Tibial artery (tissue), 4 donors: ENCODE results near the gene DENND10.

ENCODE experiments used
- DNase-seq, 2 donors: peaks; one replicate each; pipeline ENCODE4 v3.0.0-alpha.2; 2019
- H3K27ac ChIP-seq, 2 donors: fragments of 200-600 bp; sonication (generic) in 1 of 2; 1 replicate in 1 of 2; 2 replicates in 1 of 2; pipeline ENCODE4 v1.5.1; 2018 to 2019; ENCODE audit warnings: mild to moderate bottlenecking in 1 of 2
- H3K27me3 ChIP-seq, 2 donors: fragments of 200-600 bp; sonication (generic) in 1 of 2; one replicate each; pipeline versions ENCODE4 v1.5.1 to v1.6.0; 2016 to 2019
- H3K36me3 ChIP-seq, 3 donors: fragments of 200-600 bp; sonication (generic) in 2 of 3; one replicate each; pipeline ENCODE4 v1.5.1; 2016 to 2019; ENCODE audit warnings: mild to moderate bottlenecking in 2 of 3
- H3K4me1 ChIP-seq, 4 donors: fragments of 200-600 bp; sonication (generic) in 2 of 4; 1 replicate in 3 of 4; 2 replicates in 1 of 4; pipeline ENCODE4 v1.5.1; 2016 to 2019
- H3K4me3 ChIP-seq, 2 donors: fragments of 200-600 bp; sonication (generic) in 1 of 2; 1 replicate in 1 of 2; 2 replicates in 1 of 2; pipeline ENCODE4 v1.5.1; 2018 to 2019; ENCODE audit warnings: mild to moderate bottlenecking in 2 of 2
- H3K9me3 ChIP-seq, 3 donors: fragments of 200-600 bp; sonication (generic) in 1 of 3; one replicate each; pipeline ENCODE4 v1.5.1; 2016 to 2019
- CTCF ChIP-seq, 2 experiments: fragments of 200-600 bp in 1 of 2; fragments of 450-650 bp in 1 of 2; IDR thresholded peaks; one replicate each; pipeline ENCODE4 v1.5.1; 2017 to 2019; ENCODE audit warnings: antibody characterized with exemption in 2 of 2, mild to moderate bottlenecking in 1 of 2, moderate library complexity in 1 of 2
- intact Hi-C: fragments of 100-400 bp; cut with DNase I; formaldehyde crosslinking; loops from one replicate; pipeline ENCODE4 v1.15.0; 2023; ENCODE audit warnings: low total_unique reads

Gene DENND10

GRCh38 chr10:119112056-119112455 lies 8.1 kb downstream of the DENND10 start:
- Histone ChIP-seq H3K27me3 (no peaks in the 10 kb centered on the region), H3K27ac (no peak overlapping the region), H3K4me1 (no peaks in the 10 kb centered on the region), H3K9me3 (no peaks in the 10 kb centered on the region), H3K4me3 (no peak overlapping the region), H3K36me3 (peaks cover 46 to 59% (median 48%) of the 10 kb centered on the region in 3 donors)
- no peak for DNase-seq
- intact Hi-C loops, result no loop called here
- no peak for TF ChIP-seq CTCF (IDR thresholded peaks at IDR 0.05)

- Histone ChIP-seq H3K4me1 (no peaks in the 10 kb centered on the region), H3K27ac (no peak overlapping the region), H3K9me3 (no peaks in the 10 kb centered on the region), H3K27me3 (no peaks in the 10 kb centered on the region), H3K4me3 (no peak overlapping the region), H3K36me3 (peaks cover 43 to 69% (median 48%) of the 10 kb centered on the region in 3 donors)
- DNase-seq, result no peak
- no peak for TF ChIP-seq CTCF (IDR thresholded peaks at IDR 0.05)
- intact Hi-C loops, result no loop called here
These were observed 10.1 kb downstream of the DENND10 start for GRCh38 chr10:119113751-119114732.

- intact Hi-C loops, result no loop called here
- DNase-seq, result no peak
- Histone ChIP-seq H3K36me3 (peaks cover 47 to 74% (median 56%) of the 10 kb centered on the region in 3 donors), H3K9me3 (no peaks in the 10 kb centered on the region), H3K4me1 (no peaks in the 10 kb centered on the region), H3K4me3 (no peak overlapping the region), H3K27ac (no peak overlapping the region), H3K27me3 (no peaks in the 10 kb centered on the region)
- TF ChIP-seq CTCF (IDR thresholded peaks at IDR 0.05), result no peak
These were observed 12.0 kb downstream of the DENND10 start for GRCh38 chr10:119115926-119116325.

- Histone ChIP-seq H3K36me3 (peaks cover 45 to 78% (median 51%) of the 10 kb centered on the region in 3 donors), H3K27ac (no peak overlapping the region), H3K4me1 (no peaks in the 10 kb centered on the region), H3K27me3 (no peaks in the 10 kb centered on the region), H3K4me3 (no peak overlapping the region), H3K9me3 (no peaks in the 10 kb centered on the region)
- intact Hi-C loops, result no loop called here
- no peak for TF ChIP-seq CTCF (IDR thresholded peaks at IDR 0.05)
- DNase-seq, result no peak
These were observed 12.5 kb downstream of the DENND10 start for GRCh38 chr10:119116326-119116951.

GRCh38 chr10:119118231-119118630 lies 14.3 kb downstream of the DENND10 start:
- DNase-seq, result no peak
- Histone ChIP-seq H3K36me3 (peaks cover 39 to 80% (median 58%) of the 10 kb centered on the region in 3 donors), H3K9me3 (no peaks in the 10 kb centered on the region), H3K27me3 (no peaks in the 10 kb centered on the region), H3K4me3 (no peak overlapping the region), H3K27ac (no peak overlapping the region), H3K4me1 (no peaks in the 10 kb centered on the region)
- TF ChIP-seq CTCF (IDR thresholded peaks at IDR 0.05), result no peak
- intact Hi-C loops, result no loop called here
